ENCODE data around the gene NOL7. TPM values are rescaled to one million over a fixed set of nuclear protein-coding genes. Genes with fewer than 3 reads are reported as not detected.
A peak's percentile ranks its signal among the peaks of the same experiment; 100 is the strongest.

Gene NOL7
- total and polyA plus RNA-seq, 2 of the 13 experiments (the other 11 are each of a cell fraction or from before 2014, with no cell fraction given), result 37.8 to 186 TPM

DNA sequence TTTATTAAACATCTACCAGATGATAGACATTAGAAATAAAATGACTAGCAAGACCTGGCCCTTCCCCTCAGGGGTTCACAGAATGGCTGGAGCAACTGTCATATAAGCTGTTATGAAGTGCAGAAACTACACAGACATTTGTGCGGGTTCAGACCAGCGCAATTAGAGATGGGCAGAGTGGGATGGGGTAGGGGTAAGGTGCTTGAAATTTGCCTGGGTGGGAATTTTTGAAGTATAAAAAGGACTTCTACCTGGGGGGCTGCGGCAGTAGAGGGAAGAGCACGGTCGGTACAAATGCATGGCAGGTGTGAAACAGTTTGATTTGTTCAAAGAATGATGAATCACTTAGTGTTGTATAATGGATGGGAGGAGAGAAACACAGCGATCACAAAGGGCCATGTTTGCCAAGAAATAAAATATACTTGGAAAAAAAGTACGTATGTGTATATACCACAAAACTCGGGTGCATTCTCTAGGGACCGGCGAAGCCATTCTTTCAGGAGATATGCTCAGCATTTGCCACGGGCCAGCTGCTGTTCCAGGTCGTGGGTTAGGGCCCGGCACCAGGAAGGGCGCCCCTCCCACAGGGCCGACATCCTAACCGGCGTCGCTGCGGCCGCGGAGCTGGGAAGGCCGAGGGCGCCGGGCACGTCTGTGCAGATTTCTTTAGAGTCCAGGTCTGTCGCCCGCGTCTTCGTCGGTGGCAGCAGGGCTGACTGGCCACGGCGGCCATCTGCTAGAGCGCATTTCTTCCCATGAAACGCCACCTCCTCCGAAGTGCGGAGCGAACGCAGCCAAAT is 809 bp upstream of the NOL7 start (continued):
- TF ChIP-seq ZEB1 (IDR thresholded peaks at IDR 0.05; ENCODE audit: insufficient replicate concordance, low read depth) (no peak), ZNF749 (CRISPR knock-in tag; IDR thresholded peaks at IDR 0.05; ENCODE audit: borderline replicate concordance) (no peak), ZBTB7A (CRISPR knock-in tag; IDR thresholded peaks at IDR 0.05) (no peak), GTF2F1 (IDR thresholded peaks at IDR 0.05; ENCODE audit: low read length) (no peak), BATF2 (CRISPR knock-in tag; IDR thresholded peaks at IDR 0.05) (no peak), NCOA1 (CRISPR knock-in tag; IDR thresholded peaks at IDR 0.05) (0 out of 2 replicates have a peak, but pooled peaks have one; percentile 18), ZNF562 (CRISPR knock-in tag; IDR thresholded peaks at IDR 0.05; ENCODE audit: borderline replicate concordance) (no peak), ARID2 (CRISPR knock-in tag; IDR thresholded peaks at IDR 0.05; ENCODE audit: borderline replicate concordance) (no peak), SMAD3 (CRISPR knock-in tag; IDR thresholded peaks at IDR 0.05) (no peak; the same call in 1 of the 2 replicates), ATAD3A (CRISPR knock-in tag; IDR thresholded peaks at IDR 0.05) (0 out of 2 replicates have a peak, but pooled peaks have one; percentile 25), ZFP91 (CRISPR knock-in tag; IDR thresholded peaks at IDR 0.05; ENCODE audit: borderline replicate concordance) (no peak), TAF15 (IDR thresholded peaks at IDR 0.05; ENCODE audit: low read depth, low read length, poor library complexity, severe bottlenecking) (peak; percentile 50), ELF4 (CRISPR knock-in tag; IDR thresholded peaks at IDR 0.05; ENCODE audit: borderline replicate concordance) (no peak; the same call in 1 of the 2 replicates), NFE2L1 (CRISPR knock-in tag; IDR thresholded peaks at IDR 0.05; ENCODE audit: borderline replicate concordance) (peak; percentile 6; the same call in 1 of the 2 replicates), BRCA1 (CRISPR knock-in tag; IDR thresholded peaks at IDR 0.05) (peak; percentile 4; the same call in 1 of the 2 replicates), REL (CRISPR knock-in tag; conservative IDR thresholded peaks at IDR 0.05) (no peak), ZNF121 (CRISPR knock-in tag; IDR thresholded peaks at IDR 0.05) (peak; percentile 8; the same call in 1 of the 2 replicates), FOSL1 (CRISPR knock-in tag; IDR thresholded peaks at IDR 0.05; ENCODE audit: borderline replicate concordance) (0 out of 2 replicates have a peak, but pooled peaks have one; percentile 19), RBFOX2 (IDR thresholded peaks at IDR 0.05; ENCODE audit: low read depth, low read length) (no peak), HOXA9 (CRISPR knock-in tag; IDR thresholded peaks at IDR 0.05; ENCODE audit: borderline replicate concordance) (no peak), MTF1 (CRISPR knock-in tag; IDR thresholded peaks at IDR 0.05) (peak; percentile 25; the same call in 1 of the 2 replicates), NR1H2 (CRISPR knock-in tag; IDR thresholded peaks at IDR 0.05; ENCODE audit: borderline replicate concordance, low read depth) (0 out of 2 replicates have a peak, but pooled peaks have one; percentile 18), TSC22D2 (CRISPR knock-in tag; IDR thresholded peaks at IDR 0.05; ENCODE audit: borderline replicate concordance) (no peak), CHCHD3 (CRISPR knock-in tag; IDR thresholded peaks at IDR 0.05) (no peak), SOX6 (IDR thresholded peaks at IDR 0.05) (no peak), SOX6 (CRISPR knock-in tag; IDR thresholded peaks at IDR 0.05) (no peak), ZMAT3 (CRISPR knock-in tag; conservative IDR thresholded peaks at IDR 0.05) (no peak)
- TF ChIP-seq, protein P1, sequence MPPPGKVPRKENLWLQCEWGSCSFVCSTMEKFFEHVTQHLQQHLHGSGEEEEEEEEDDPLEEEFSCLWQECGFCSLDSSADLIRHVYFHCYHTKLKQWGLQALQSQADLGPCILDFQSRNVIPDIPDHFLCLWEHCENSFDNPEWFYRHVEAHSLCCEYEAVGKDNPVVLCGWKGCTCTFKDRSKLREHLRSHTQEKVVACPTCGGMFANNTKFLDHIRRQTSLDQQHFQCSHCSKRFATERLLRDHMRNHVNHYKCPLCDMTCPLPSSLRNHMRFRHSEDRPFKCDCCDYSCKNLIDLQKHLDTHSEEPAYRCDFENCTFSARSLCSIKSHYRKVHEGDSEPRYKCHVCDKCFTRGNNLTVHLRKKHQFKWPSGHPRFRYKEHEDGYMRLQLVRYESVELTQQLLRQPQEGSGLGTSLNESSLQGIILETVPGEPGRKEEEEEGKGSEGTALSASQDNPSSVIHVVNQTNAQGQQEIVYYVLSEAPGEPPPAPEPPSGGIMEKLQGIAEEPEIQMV (CRISPR knock-in tag; IDR thresholded peaks at IDR 0.05; ENCODE audit: low read depth), result no peak
